ENCODE data around the gene NLRP6. TPM values are rescaled to one million over a fixed set of nuclear protein-coding genes. Genes with fewer than 3 reads are reported as not detected.
A peak's percentile ranks its signal among the peaks of the same experiment; 100 is the strongest.

NLRP6 gene
- total and polyA plus RNA-seq, 7 donors = 0.33 to 3.3 (median 2.1) TPM; not detected in 3

- intact Hi-C loops (cut with DNase I) = no loop called here
- peak; percentile 48 for DNase-seq
- H3K36me3 ChIP-seq = peaks cover 0 to 14% (median 0%) of the 10 kb centered on the region in 4 donors
- peaks cover 11 to 35% (median 14%) of the 10 kb centered on the region in 3 donors for H3K27me3 ChIP-seq
- WGBS, 2 donors = 91 to 92% methylated on average over 27 of the region's 27 CpGs
- no peaks in the 10 kb centered on the region for H3K9me3 ChIP-seq
- H3K4me3 ChIP-seq = no peak overlapping the region
- TF ChIP-seq EP300 (IDR thresholded peaks at IDR 0.05) (no peak), POLR2AphosphoS5 (IDR thresholded peaks at IDR 0.05) (no peak), POLR2A (IDR thresholded peaks at IDR 0.05) (no peak), CTCF (IDR thresholded peaks at IDR 0.05) (no peak)
- peaks cover 0 to 12% (median 8%) of the 10 kb centered on the region in 4 donors for H3K4me1 ChIP-seq
- no peak overlapping the region for H3K27ac ChIP-seq
Observed at GRCh38 chr11:293852-294661, 15.8 kb downstream of the NLRP6 start.

- Histone ChIP-seq H3K36me3 (peaks cover 0 to 14% (median 0%) of the 10 kb centered on the region in 4 donors), H3K4me1 (peaks cover 0 to 6% (median 2%) of the 10 kb centered on the region in 4 donors), H3K27me3 (peaks cover 18 to 43% (median 21%) of the 10 kb centered on the region in 3 donors), H3K4me3 (no peak overlapping the region), H3K9me3 (no peaks in the 10 kb centered on the region), H3K27ac (no peak overlapping the region)
- DNase-seq = peak; percentile 60
- no peak for TF ChIP-seq POLR2AphosphoS5 (IDR thresholded peaks at IDR 0.05)
- no peak for TF ChIP-seq POLR2A (IDR thresholded peaks at IDR 0.05)
- TF ChIP-seq CTCF (IDR thresholded peaks at IDR 0.05) = no peak
- WGBS, 2 donors = 88 to 95% methylated on average over 16 of the region's 16 CpGs
- intact Hi-C loops (cut with DNase I) = no loop called here
Observed at GRCh38 chr11:294780-295179, 16.6 kb downstream of the NLRP6 start.

- TF ChIP-seq POLR2A (IDR thresholded peaks at IDR 0.05) = no peak
- intact Hi-C loops (cut with DNase I) = no loop called here
Observed at GRCh38 chr11:295351-296170, 17.4 kb downstream of the NLRP6 start.

GRCh38 chr11:296171-297050, 18.2 kb downstream of the NLRP6 start:
- no peak overlapping the region for H3K4me3 ChIP-seq
- TF ChIP-seq CTCF (IDR thresholded peaks at IDR 0.05) (no peak), POLR2A (IDR thresholded peaks at IDR 0.05) (no peak), EP300 (IDR thresholded peaks at IDR 0.05) (no peak), POLR2AphosphoS5 (IDR thresholded peaks at IDR 0.05) (no peak)
- intact Hi-C loops (cut with DNase I) = no loop called here
- no peak overlapping the region for H3K27ac ChIP-seq
- no peaks in the 10 kb centered on the region for H3K4me1 ChIP-seq
- peaks cover 22 to 58% (median 28%) of the 10 kb centered on the region in 3 donors for H3K27me3 ChIP-seq
- DNase-seq = peak; percentile 64
- no peaks in the 10 kb centered on the region for H3K9me3 ChIP-seq
- 70 to 85% methylated on average over 35 of the region's 35 CpGs for WGBS, 2 donors
- peaks cover 0 to 11% (median 0%) of the 10 kb centered on the region in 4 donors for H3K36me3 ChIP-seq

More at GRCh38 chr11:295351-296170, 17.4 kb downstream of the NLRP6 start:
- Histone ChIP-seq H3K4me1 (no peaks in the 10 kb centered on the region), H3K36me3 (peaks cover 0 to 14% (median 0%) of the 10 kb centered on the region in 4 donors), H3K27ac (no peak overlapping the region), H3K4me3 (no peak overlapping the region), H3K27me3 (peaks cover 22 to 51% (median 28%) of the 10 kb centered on the region in 3 donors), H3K9me3 (no peaks in the 10 kb centered on the region)
- DNase-seq = peak; percentile 59
- WGBS, 2 donors = 84 to 86% methylated on average over 26 of the region's 26 CpGs
